ENCODE measurements around the gene ATAD2B.

GRCh38 chr2:23757686-23758433 is 169.1 kb downstream of the ATAD2B start:
- TF ChIP-seq, protein P1, sequence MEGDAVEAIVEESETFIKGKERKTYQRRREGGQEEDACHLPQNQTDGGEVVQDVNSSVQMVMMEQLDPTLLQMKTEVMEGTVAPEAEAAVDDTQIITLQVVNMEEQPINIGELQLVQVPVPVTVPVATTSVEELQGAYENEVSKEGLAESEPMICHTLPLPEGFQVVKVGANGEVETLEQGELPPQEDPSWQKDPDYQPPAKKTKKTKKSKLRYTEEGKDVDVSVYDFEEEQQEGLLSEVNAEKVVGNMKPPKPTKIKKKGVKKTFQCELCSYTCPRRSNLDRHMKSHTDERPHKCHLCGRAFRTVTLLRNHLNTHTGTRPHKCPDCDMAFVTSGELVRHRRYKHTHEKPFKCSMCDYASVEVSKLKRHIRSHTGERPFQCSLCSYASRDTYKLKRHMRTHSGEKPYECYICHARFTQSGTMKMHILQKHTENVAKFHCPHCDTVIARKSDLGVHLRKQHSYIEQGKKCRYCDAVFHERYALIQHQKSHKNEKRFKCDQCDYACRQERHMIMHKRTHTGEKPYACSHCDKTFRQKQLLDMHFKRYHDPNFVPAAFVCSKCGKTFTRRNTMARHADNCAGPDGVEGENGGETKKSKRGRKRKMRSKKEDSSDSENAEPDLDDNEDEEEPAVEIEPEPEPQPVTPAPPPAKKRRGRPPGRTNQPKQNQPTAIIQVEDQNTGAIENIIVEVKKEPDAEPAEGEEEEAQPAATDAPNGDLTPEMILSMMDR (conservative IDR thresholded peaks at IDR 0.05; ENCODE audit: low read depth, low read length) = no peak
- no peak for TF ChIP-seq EZH2 (IDR thresholded peaks at IDR 0.05; ENCODE audit: low read length, unreplicated experiment)

Data from PC-3 (cell line).